SK-N-SH treated with all-trans-retinoic acid at 6 μM for 48 hours (cell line): ENCODE data around the gene NDUFA11.
A peak's percentile ranks its signal among the peaks of the same experiment; 100 is the strongest.

Source experiments
- ATAC-seq: fragments of 200-7000 bp; cut with Tn5 transposase; 3 replicates; pipeline ENCODE4 v1.9.1; 2020; ENCODE audit warnings: mild to moderate bottlenecking, moderate library complexity
- CSDC2 ChIP-seq: fragments of 250-450 bp; sonication (Bioruptor Pico); IDR thresholded peaks from 2 replicates; pipeline ENCODE4 v1.5.0; 2020; ENCODE audit warnings: mild to moderate bottlenecking, moderate library complexity
- ESRRG ChIP-seq: fragments of 250-450 bp; sonication (Bioruptor Pico); IDR thresholded peaks from 2 replicates; pipeline ENCODE4 v1.6.1; 2021; ENCODE audit warnings: mild to moderate bottlenecking
- GLIS3 ChIP-seq: fragments of 250-450 bp; sonication (Bioruptor Pico); IDR thresholded peaks from 2 replicates; pipeline ENCODE4 v1.5.0; 2020; ENCODE audit warnings: mild to moderate bottlenecking, moderate library complexity
- ISL1 ChIP-seq: fragments of 250-450 bp; sonication (Bioruptor Pico); IDR thresholded peaks from 2 replicates; pipeline ENCODE4 v2.1.2; 2022; ENCODE audit warnings: mild to moderate bottlenecking, moderate library complexity
- OSR1 ChIP-seq: fragments of 250-450 bp; sonication (Bioruptor Pico); IDR thresholded peaks from 2 replicates; pipeline ENCODE4 v1.8.0; 2022; ENCODE audit warnings: moderate library complexity, mild to moderate bottlenecking, inconsistent platforms
- PPARA ChIP-seq: fragments of 250-450 bp; sonication (Bioruptor Pico); IDR thresholded peaks from 2 replicates; pipeline ENCODE4 v1.5.0; 2020; ENCODE audit warnings: mild to moderate bottlenecking, borderline replicate concordance
- RARB ChIP-seq: fragments of 250-450 bp; sonication (Bioruptor Pico); IDR thresholded peaks from 2 replicates; pipeline ENCODE4 v1.8.0; 2021; ENCODE audit warnings: mild to moderate bottlenecking, moderate library complexity
- TCF4 ChIP-seq: fragments of 250-450 bp; sonication (Bioruptor Pico); IDR thresholded peaks from 2 replicates; pipeline ENCODE4 v1.8.0; 2021; ENCODE audit warnings: mild to moderate bottlenecking, moderate library complexity, borderline replicate concordance
- TOX ChIP-seq: fragments of 250-450 bp; sonication (Bioruptor Pico); IDR thresholded peaks from 2 replicates; pipeline ENCODE4 v1.8.0; 2021; ENCODE audit warnings: mild to moderate bottlenecking, moderate library complexity, borderline replicate concordance
- ZC3H10 ChIP-seq: fragments of 250-450 bp; sonication (Bioruptor Pico); IDR thresholded peaks from 2 replicates; pipeline ENCODE4 v1.5.1; 2021; ENCODE audit warnings: mild to moderate bottlenecking, moderate library complexity
- ZFP3 ChIP-seq: fragments of 250-450 bp; sonication (Bioruptor Pico); IDR thresholded peaks from 2 replicates; pipeline ENCODE4 v1.5.0; 2020; ENCODE audit warnings: mild to moderate bottlenecking, moderate library complexity
- ZFP30 ChIP-seq: fragments of 450-650 bp; formaldehyde crosslinking; IDR thresholded peaks from 2 replicates; pipeline ENCODE4 v1.5.0; 2022; ENCODE audit warnings: mild to moderate bottlenecking, moderate library complexity
- ZNF70 ChIP-seq: fragments of 450-650 bp; formaldehyde crosslinking; IDR thresholded peaks from 2 replicates; pipeline ENCODE4 v1.5.0; 2020; ENCODE audit warnings: mild to moderate bottlenecking, moderate library complexity
- ZNF8 ChIP-seq: fragments of 450-650 bp; formaldehyde crosslinking; IDR thresholded peaks from 2 replicates; pipeline ENCODE4 v1.5.0; 2020; ENCODE audit warnings: mild to moderate bottlenecking, moderate library complexity
- TF ChIP-seq, protein P1 (sequence below): fragments of 250-450 bp; sonication (Bioruptor Pico); IDR thresholded peaks from 2 replicates; pipeline ENCODE4 v1.5.1; 2020; ENCODE audit warnings: low read depth, mild to moderate bottlenecking, moderate library complexity
- TF ChIP-seq, protein P2 (sequence below): fragments of 250-450 bp; sonication (Bioruptor Pico); IDR thresholded peaks from 2 replicates; pipeline ENCODE4 v1.8.0; 2020; ENCODE audit warnings: mild to moderate bottlenecking, moderate library complexity, borderline replicate concordance
- TF ChIP-seq, protein P3 (sequence below): fragments of 250-450 bp; sonication (Bioruptor Pico); IDR thresholded peaks from 2 replicates; pipeline ENCODE4 v1.5.1; 2021; ENCODE audit warnings: mild to moderate bottlenecking, moderate library complexity
- TF ChIP-seq, protein P4 (sequence below): fragments of 250-450 bp; sonication (Bioruptor Pico); IDR thresholded peaks from 2 replicates; pipeline ENCODE4 v1.5.0; 2020; ENCODE audit warnings: mild to moderate bottlenecking, moderate library complexity
- TF ChIP-seq, protein P5 (sequence below): fragments of 250-450 bp; sonication (Bioruptor Pico); IDR thresholded peaks from 2 replicates; pipeline ENCODE4 v1.8.0; 2021; ENCODE audit warnings: low read depth, mild to moderate bottlenecking, moderate library complexity, borderline replicate concordance

NDUFA11 gene

DNA sequence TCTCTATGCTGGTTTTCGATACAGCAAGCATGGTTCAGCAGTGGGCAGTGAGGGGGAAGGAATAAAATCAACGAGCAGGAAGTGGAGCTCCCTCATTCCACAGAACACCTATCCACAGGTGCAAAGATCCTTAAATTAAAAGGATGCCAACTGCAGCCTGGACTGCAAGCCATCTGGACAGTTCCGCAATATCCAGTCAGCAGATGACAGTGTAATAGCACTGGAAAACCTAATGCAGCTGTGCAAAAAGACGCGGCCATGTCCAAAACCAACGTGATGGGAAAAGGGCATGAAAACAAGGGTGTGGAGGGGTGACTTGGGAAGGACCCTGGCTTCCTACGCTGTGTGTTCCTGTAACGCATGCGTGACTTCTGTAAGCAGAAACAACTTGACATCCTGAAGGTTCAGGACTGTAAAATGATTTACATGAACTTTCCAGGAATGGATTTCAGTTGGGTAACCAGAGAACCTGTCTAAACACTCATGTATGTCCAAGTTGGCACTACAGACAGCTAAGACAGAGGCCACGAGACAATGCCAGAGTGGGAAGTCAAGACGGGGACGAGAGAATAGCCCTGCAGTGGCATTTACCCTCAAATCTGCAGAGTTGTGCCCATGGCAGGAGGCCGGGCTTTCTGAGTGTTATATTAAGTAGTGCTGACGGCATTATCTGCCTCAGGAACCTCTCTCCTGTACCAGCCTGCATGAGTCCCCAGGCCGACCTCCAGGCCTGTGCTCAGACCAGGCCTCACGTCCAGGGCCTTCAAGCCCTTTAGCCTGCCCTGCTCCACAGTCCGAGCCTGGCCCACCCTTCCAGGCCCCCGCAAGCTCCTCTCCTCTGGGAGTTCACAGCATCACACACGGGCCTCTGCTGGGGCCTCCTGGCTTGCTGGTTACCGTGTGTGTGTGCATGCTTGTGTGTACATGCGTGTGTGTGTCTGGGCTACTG lies 36.9 kb upstream of the NDUFA11 start:
- TF ChIP-seq TOX (no peak), CSDC2 (CRISPR knock-in tag) (no peak), ISL1 (CRISPR knock-in tag) (no peak), OSR1 (CRISPR knock-in tag) (no peak), ZFP3 (CRISPR knock-in tag) (no peak), ZC3H10 (no peak)
- TF ChIP-seq, protein P1, sequence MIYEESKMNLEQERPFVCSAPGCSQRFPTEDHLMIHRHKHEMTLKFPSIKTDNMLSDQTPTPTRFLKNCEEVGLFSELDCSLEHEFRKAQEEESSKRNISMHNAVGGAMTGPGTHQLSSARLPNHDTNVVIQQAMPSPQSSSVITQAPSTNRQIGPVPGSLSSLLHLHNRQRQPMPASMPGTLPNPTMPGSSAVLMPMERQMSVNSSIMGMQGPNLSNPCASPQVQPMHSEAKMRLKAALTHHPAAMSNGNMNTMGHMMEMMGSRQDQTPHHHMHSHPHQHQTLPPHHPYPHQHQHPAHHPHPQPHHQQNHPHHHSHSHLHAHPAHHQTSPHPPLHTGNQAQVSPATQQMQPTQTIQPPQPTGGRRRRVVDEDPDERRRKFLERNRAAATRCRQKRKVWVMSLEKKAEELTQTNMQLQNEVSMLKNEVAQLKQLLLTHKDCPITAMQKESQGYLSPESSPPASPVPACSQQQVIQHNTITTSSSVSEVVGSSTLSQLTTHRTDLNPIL (CRISPR knock-in tag), result no peak
- TF ChIP-seq, protein P2, sequence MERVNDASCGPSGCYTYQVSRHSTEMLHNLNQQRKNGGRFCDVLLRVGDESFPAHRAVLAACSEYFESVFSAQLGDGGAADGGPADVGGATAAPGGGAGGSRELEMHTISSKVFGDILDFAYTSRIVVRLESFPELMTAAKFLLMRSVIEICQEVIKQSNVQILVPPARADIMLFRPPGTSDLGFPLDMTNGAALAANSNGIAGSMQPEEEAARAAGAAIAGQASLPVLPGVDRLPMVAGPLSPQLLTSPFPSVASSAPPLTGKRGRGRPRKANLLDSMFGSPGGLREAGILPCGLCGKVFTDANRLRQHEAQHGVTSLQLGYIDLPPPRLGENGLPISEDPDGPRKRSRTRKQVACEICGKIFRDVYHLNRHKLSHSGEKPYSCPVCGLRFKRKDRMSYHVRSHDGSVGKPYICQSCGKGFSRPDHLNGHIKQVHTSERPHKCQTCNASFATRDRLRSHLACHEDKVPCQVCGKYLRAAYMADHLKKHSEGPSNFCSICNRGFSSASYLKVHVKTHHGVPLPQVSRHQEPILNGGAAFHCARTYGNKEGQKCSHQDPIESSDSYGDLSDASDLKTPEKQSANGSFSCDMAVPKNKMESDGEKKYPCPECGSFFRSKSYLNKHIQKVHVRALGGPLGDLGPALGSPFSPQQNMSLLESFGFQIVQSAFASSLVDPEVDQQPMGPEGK (CRISPR knock-in tag), result no peak
- TF ChIP-seq, protein P3, sequence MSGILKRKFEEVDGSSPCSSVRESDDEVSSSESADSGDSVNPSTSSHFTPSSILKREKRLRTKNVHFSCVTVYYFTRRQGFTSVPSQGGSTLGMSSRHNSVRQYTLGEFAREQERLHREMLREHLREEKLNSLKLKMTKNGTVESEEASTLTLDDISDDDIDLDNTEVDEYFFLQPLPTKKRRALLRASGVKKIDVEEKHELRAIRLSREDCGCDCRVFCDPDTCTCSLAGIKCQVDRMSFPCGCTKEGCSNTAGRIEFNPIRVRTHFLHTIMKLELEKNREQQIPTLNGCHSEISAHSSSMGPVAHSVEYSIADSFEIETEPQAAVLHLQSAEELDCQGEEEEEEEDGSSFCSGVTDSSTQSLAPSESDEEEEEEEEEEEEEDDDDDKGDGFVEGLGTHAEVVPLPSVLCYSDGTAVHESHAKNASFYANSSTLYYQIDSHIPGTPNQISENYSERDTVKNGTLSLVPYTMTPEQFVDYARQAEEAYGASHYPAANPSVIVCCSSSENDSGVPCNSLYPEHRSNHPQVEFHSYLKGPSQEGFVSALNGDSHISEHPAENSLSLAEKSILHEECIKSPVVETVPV (CRISPR knock-in tag), result no peak
- TF ChIP-seq, protein P4, sequence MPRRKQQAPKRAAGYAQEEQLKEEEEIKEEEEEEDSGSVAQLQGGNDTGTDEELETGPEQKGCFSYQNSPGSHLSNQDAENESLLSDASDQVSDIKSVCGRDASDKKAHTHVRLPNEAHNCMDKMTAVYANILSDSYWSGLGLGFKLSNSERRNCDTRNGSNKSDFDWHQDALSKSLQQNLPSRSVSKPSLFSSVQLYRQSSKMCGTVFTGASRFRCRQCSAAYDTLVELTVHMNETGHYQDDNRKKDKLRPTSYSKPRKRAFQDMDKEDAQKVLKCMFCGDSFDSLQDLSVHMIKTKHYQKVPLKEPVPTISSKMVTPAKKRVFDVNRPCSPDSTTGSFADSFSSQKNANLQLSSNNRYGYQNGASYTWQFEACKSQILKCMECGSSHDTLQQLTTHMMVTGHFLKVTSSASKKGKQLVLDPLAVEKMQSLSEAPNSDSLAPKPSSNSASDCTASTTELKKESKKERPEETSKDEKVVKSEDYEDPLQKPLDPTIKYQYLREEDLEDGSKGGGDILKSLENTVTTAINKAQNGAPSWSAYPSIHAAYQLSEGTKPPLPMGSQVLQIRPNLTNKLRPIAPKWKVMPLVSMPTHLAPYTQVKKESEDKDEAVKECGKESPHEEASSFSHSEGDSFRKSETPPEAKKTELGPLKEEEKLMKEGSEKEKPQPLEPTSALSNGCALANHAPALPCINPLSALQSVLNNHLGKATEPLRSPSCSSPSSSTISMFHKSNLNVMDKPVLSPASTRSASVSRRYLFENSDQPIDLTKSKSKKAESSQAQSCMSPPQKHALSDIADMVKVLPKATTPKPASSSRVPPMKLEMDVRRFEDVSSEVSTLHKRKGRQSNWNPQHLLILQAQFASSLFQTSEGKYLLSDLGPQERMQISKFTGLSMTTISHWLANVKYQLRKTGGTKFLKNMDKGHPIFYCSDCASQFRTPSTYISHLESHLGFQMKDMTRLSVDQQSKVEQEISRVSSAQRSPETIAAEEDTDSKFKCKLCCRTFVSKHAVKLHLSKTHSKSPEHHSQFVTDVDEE, result no peak
- ATAC-seq, result no peak

DNA sequence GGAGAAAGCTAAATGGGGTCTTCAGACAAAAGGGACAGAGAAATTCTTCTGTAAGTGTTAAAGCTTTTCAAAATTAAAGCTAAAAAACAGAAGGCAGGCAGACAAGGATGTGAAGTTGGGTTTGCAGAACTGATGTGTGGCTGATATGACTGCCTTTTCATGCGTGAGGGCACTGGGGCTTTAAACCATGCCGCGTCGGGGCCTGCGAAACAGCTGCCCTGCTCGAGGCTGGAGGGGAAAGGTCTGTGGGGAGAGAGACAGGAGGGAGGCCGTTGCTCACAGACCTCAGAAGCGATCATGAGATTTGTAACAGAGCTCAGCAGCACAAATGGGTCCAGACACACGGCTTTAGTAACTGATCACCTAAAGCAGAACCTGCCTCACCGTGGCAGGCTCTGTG lies 34.0 kb upstream of the NDUFA11 start:
- ATAC-seq, result no peak; the same call in 2 of the 3 replicates
- TF ChIP-seq TCF4, result peak; percentile 26; the same call in 1 of the 2 replicates
- TF ChIP-seq RARB (CRISPR knock-in tag), result no peak

DNA sequence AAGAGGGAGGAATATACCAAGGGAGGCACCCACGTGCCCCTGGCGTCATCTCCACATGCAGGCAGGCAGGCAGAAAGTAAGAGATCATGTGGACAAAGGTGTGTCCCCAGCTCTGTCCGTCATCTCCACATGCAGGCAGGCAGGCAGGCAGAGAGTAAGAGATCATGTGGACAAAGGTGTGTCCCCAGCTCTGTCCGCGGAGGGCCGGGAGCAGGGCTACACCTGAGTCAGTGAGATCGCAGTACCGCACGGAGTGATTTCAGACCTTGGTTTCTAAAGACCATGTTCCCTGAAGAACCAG lies 32.7 kb upstream of the NDUFA11 start:
- no peak for ATAC-seq
- no peak for TF ChIP-seq PPARA (CRISPR knock-in tag)
- no peak for TF ChIP-seq ZNF70 (CRISPR knock-in tag)
- TF ChIP-seq, protein P5, sequence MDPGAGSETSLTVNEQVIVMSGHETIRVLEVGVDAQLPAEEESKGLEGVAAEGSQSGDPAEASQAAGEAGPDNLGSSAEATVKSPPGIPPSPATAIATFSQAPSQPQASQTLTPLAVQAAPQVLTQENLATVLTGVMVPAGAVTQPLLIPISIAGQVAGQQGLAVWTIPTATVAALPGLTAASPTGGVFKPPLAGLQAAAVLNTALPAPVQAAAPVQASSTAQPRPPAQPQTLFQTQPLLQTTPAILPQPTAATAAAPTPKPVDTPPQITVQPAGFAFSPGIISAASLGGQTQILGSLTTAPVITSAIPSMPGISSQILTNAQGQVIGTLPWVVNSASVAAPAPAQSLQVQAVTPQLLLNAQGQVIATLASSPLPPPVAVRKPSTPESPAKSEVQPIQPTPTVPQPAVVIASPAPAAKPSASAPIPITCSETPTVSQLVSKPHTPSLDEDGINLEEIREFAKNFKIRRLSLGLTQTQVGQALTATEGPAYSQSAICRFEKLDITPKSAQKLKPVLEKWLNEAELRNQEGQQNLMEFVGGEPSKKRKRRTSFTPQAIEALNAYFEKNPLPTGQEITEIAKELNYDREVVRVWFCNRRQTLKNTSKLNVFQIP, result no peak
- TF ChIP-seq ZNF8, result no peak
- no peak for TF ChIP-seq ESRRG (CRISPR knock-in tag)
- TF ChIP-seq, protein P3 (CRISPR knock-in tag), result no peak
- TF ChIP-seq, protein P2 (CRISPR knock-in tag), result no peak
- TF ChIP-seq ISL1 (CRISPR knock-in tag), result no peak
- TF ChIP-seq, protein P1 (CRISPR knock-in tag), result no peak
- TF ChIP-seq TCF4, result no peak
- no peak for TF ChIP-seq ZC3H10
- TF ChIP-seq GLIS3, result no peak
- no peak for TF ChIP-seq CSDC2 (CRISPR knock-in tag)
- no peak for TF ChIP-seq ZFP30 (CRISPR knock-in tag)
- TF ChIP-seq, protein P4, result no peak
